Cardiac septum (tissue), 1 donor: ENCODE measurements around the gene CACNA1D. TPM values are rescaled to one million over a fixed set of nuclear protein-coding genes. Genes with fewer than 3 reads are reported as not detected.

Experiments used
- DNase-seq: peaks from one replicate; pipeline ENCODE4 v3.0.0-alpha.2; 2020; ENCODE audit warnings: low spot score
- intact Hi-C: fragments of 100-400 bp; cut with DNase I; formaldehyde crosslinking; loops from one replicate; pipeline ENCODE4 v1.14.0; 2022
- total RNA-seq: library from RNA; stranded (reverse); fragmentation: NEBNext Ultra II Directional; extraction: Animal tissue kit (Norgen Biotek cat#: 25700); gene quantifications from one replicate; pipeline ENCODE4 v1.2.1, GENCODE V29; 2021
- donor health status: DM: no; HTN: no; CAD: no.

Gene CACNA1D
- total RNA-seq, 1 donor from 2014 or later, result 0.46 TPM

- intact Hi-C loops, result no loop called here
- no peak for DNase-seq
Observed at GRCh38 chr3:53519065-53519709, 24.8 kb downstream of the CACNA1D start.

- intact Hi-C loops, result no loop called here
- DNase-seq, result no peak
Observed at GRCh38 chr3:53523346-53523745, 28.9 kb downstream of the CACNA1D start.

- no peak for DNase-seq
- intact Hi-C loops, result no loop called here
Observed at GRCh38 chr3:53524566-53524965, 30.2 kb downstream of the CACNA1D start.

GRCh38 chr3:53525765-53526703 is 31.6 kb downstream of the CACNA1D start:
- DNase-seq, result no peak
- intact Hi-C loops, result no loop called here

GRCh38 chr3:53526704-53527055 is 32.3 kb downstream of the CACNA1D start:
- DNase-seq, result no peak
- intact Hi-C loops, result no loop called here

GRCh38 chr3:53530205-53530604 is 35.8 kb downstream of the CACNA1D start:
- intact Hi-C loops, result no loop called here
- no peak for DNase-seq

- DNase-seq, result no peak
- intact Hi-C loops, result no loop called here
Observed at GRCh38 chr3:53531749-53532148, 37.3 kb downstream of the CACNA1D start.

GRCh38 chr3:53533472-53533871 is 39.1 kb downstream of the CACNA1D start:
- no peak for DNase-seq
- intact Hi-C loops, result no loop called here

GRCh38 chr3:53534216-53534615 is 39.8 kb downstream of the CACNA1D start:
- DNase-seq, result no peak
- intact Hi-C loops, result no loop called here

GRCh38 chr3:53534676-53535400 is 40.4 kb downstream of the CACNA1D start:
- intact Hi-C loops, result no loop called here

GRCh38 chr3:53536282-53536681 is 41.9 kb downstream of the CACNA1D start:
- intact Hi-C loops, result no loop called here

More at GRCh38 chr3:53534676-53535400, 40.4 kb downstream of the CACNA1D start:
- DNase-seq, result no peak

GRCh38 chr3:53544357-53544756 is 49.9 kb downstream of the CACNA1D start:
- intact Hi-C loops, result no loop called here
- no peak for DNase-seq

More at GRCh38 chr3:53536282-53536681, 41.9 kb downstream of the CACNA1D start:
- DNase-seq, result no peak

- intact Hi-C loops, result no loop called here
- DNase-seq, result no peak
Observed at GRCh38 chr3:53545310-53545995, 51.0 kb downstream of the CACNA1D start.

DNA sequence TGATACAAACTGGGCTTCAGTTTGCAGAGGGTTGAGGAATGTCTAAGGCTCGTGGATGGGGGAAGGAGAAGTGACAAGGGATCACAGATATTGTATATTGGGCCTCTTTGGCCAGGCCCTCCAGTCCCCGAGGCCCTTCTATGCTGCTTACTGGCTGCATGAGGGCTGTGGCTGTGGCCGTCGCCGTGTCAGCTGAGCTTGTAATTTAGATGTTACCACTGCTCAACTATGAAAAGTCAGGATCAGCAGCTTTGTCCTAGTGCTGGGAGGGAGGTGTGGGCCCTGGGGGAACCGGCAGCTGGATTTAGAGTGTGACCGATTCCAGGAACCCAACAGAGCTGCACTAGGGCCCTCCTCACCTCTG is 51.6 kb downstream of the CACNA1D start:
- DNase-seq, result no peak
- intact Hi-C loops, result no loop called here

DNA sequence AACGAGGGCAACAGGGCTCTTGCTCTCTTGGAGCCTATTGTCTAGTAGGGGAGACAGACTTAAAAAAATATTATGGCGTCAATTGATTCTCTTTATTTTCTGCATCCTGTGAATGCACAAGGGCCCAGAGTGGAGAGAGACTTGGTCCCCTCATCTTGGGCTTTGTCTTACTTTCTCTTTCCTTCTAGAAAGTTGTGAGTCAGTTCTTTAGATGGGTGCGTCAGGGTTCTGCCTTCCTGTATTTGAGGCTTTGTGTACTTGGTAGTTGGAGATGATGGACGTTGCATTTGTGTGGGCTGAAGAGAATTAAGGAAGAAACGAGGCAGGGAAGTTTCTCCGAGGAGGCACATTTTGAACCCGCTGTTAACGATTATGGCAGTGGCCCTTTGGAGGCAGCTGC is 52.9 kb downstream of the CACNA1D start:
- intact Hi-C loops, result no loop called here
- no peak for DNase-seq

DNA sequence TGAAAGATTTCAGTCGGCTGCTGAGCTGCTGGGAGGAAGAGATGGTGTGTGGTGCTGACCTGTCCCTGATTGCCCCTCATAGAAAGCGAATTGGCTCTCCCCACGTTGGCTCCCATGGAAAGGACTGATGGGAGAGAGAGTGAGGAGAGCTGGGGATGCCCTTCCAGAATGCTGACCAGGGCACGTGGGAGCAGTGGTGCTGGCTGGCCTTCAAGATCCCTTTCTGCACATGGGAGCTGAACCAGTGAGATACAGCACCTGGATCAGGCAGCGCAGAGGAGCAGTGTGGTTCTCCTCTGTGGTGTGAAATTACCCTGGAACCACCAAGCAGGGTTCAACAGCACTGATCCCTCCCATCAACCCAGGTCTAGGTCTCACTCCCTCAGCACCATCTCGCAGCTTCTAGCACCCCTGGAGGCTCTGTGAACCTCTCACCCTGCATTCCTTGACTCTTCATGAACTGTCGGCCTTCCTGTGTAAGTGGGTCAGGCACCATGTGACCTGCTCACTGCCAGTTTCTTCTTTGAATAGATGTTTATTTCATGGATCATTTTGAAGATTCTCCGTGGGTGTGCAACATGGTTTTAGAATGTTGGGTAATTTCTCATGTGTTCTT is 55.7 kb downstream of the CACNA1D start:
- no peak for DNase-seq
- intact Hi-C loops, result no loop called here

DNA sequence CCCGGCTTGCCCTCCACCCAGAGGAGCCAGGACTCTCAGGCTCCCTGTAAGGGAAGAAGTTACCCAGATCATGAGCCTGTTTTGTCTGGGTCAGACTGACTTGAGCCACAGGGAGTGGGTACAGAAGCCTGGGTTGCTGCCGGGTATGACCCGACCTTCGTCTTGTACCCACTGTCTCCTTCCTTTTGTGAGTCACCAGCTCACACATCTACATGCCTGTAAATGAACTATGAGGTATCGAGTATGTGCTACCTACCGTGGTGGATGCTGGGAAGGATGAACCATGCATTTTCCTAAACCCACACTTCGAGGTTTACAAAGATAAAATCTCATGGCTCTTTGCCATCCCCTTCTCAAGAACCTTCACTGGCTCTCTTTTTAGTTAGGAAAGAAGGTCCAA is 56.9 kb downstream of the CACNA1D start:
- no peak for DNase-seq
- intact Hi-C loops, result no loop called here

DNA sequence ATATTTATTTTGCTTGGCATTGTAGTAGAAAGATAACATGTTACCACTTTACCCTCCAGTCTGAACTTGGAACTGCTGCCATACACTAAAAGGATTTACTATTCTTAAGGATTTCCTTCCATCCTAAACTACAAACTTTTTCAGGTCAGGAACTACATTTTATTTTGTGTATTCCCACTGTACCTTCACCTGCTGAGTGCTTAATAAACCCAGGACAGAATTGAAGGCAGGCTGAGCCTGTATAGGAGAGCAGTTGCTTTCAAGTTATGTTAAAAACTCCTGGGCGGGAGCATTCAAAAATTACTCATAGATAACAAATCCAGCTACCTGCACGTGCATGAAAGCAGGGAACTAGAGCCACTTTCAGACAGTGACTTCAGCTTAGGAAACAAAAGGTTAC is 58.3 kb downstream of the CACNA1D start:
- no peak for DNase-seq
- intact Hi-C loops, result no loop called here

- intact Hi-C loops, result no loop called here
- no peak for DNase-seq
Observed at GRCh38 chr3:53553200-53553599, 58.8 kb downstream of the CACNA1D start.
